GM12878 (cell line): Measurements from ENCODE around the gene LCLAT1. TPM values are rescaled to one million over a fixed set of nuclear protein-coding genes. Genes with fewer than 3 reads are reported as not detected.

ENCODE experiments used
- ATAC-seq: fragments of 200-7000 bp; cut with Tn5 transposase; 3 replicates; pipeline ENCODE4 v1.9.1; 2020; ENCODE audit warnings: mild to moderate bottlenecking, moderate library complexity
- BruUV-seq: library from RNA; stranded (reverse); fragments of 400-500 nt; replicated peaks from 2 replicates; lab custom pipeline; 2021; lab: Mats Ljungman, UMichigan
- CTCF ChIA-PET: fragments of 300-600 bp; sonication (Branson Sonifier 250); formaldehyde crosslinking; extraction: SDS; loops from one replicate; lab custom pipeline; 2021; ENCODE audit warnings: inconsistent platforms; lab: Yijun Ruan, JAX
- POLR2A ChIA-PET: fragments of 350-600 bp; formaldehyde crosslinking; extraction: SDS; loops from one replicate; lab custom pipeline; 2021; ENCODE audit warnings: inconsistent platforms; lab: Charles Lee
- RAD21 ChIA-PET: fragments of 300-600 bp; sonication (Branson Sonifier 250); formaldehyde crosslinking; loops from one replicate; lab custom pipeline; 2023; ENCODE audit warnings: antibody characterized with exemption; ENCODE audit not compliant: unreplicated experiment; lab: Charles Lee
- SMC1A ChIA-PET: fragments of 300-600 bp; sonication (Branson Sonifier 250); formaldehyde crosslinking; loops from one replicate; lab custom pipeline; 2023; ENCODE audit not compliant: unreplicated experiment, uncharacterized antibody; lab: Charles Lee
- DNase-seq: peaks from one replicate; pipeline ENCODE4 v3.0.0-alpha.2; 2011; ENCODE audit warnings: low read depth, low spot score
- FAIRE-seq: peaks from 3 replicates; lab custom pipeline; 2011; peaks lifted over from hg19 to GRCh38; lab: Jason Lieb, UNC
- H2AFZ ChIP-seq: 2 replicates; pipeline ENCODE4 v1.6.0; 2011; ENCODE audit warnings: low read depth, low read length, control low read depth; ENCODE audit not compliant: control insufficient read depth
- H3K27ac ChIP-seq: 2 replicates; pipeline ENCODE4 v1.5.1; 2011; ENCODE audit warnings: control low read depth; ENCODE audit not compliant: control insufficient read depth, insufficient read depth
- H3K27me3 ChIP-seq, 2 experiments: replicated peaks in 1 of 2; 2 replicates each; pipeline versions ENCODE4 v1.6.0 to v1.6.1; 2011; ENCODE audit warnings: low read length in 1 of 2; ENCODE audit not compliant: control insufficient read depth in 2 of 2, insufficient read depth in 2 of 2
- H3K36me3 ChIP-seq, 2 experiments: 2 replicates each; pipeline ENCODE4 v1.5.1; 2011; ENCODE audit warnings: low read length in 1 of 2; ENCODE audit not compliant: control insufficient read depth in 2 of 2, insufficient read depth in 2 of 2
- H3K4me1 ChIP-seq: 2 replicates; pipeline ENCODE4 v1.6.1; 2011; ENCODE audit warnings: mild to moderate bottlenecking, low read length, moderate library complexity, mixed read lengths; ENCODE audit not compliant: control insufficient read depth, insufficient read depth
- H3K4me2 ChIP-seq: 2 replicates; pipeline ENCODE4 v1.6.0; 2011; ENCODE audit warnings: control low read depth; ENCODE audit not compliant: control insufficient read depth, insufficient read depth
- H3K4me3 ChIP-seq: fragments of 200-600 bp; sonication (generic); 2 replicates; pipeline ENCODE4 v1.5.1; 2016
- H3K79me2 ChIP-seq: 2 replicates; pipeline ENCODE4 v1.6.0; 2011; ENCODE audit warnings: low read length; ENCODE audit not compliant: control insufficient read depth, insufficient read depth
- H3K9ac ChIP-seq: 2 replicates; pipeline ENCODE4 v1.8.0; 2011; ENCODE audit warnings: low read length, control low read depth, mixed read lengths; ENCODE audit not compliant: control insufficient read depth, insufficient read depth
- H3K9me3 ChIP-seq: replicated peaks from 3 replicates; pipeline ENCODE4 v1.5.1; 2011; ENCODE audit warnings: mild to moderate bottlenecking, low read length; ENCODE audit not compliant: control insufficient read depth, insufficient read depth
- H4K20me1 ChIP-seq: 2 replicates; pipeline ENCODE4 v1.6.0; 2011; ENCODE audit not compliant: control insufficient read depth, insufficient read depth
- MEF2B ChIP-seq: fragments of 450-650 bp; IDR thresholded peaks from 2 replicates; pipeline ENCODE4 v1.6.1; 2018; ENCODE audit warnings: mild to moderate bottlenecking, moderate library complexity; ENCODE audit not compliant: partially characterized antibody, poor library complexity, severe bottlenecking
- NFIC ChIP-seq: IDR thresholded peaks from 2 replicates; pipeline ENCODE4 v1.6.1; 2012; ENCODE audit warnings: low read depth, mild to moderate bottlenecking, inconsistent platforms, low read length, moderate library complexity
- RBBP5 ChIP-seq: fragments of 200-600 bp; sonication (generic); conservative IDR thresholded peaks from 2 replicates; pipeline ENCODE4 v1.6.1; 2016
- ZBED1 ChIP-seq: IDR thresholded peaks from 2 replicates; pipeline ENCODE4 v1.6.1; 2016; ENCODE audit warnings: borderline replicate concordance
- ZNF384 ChIP-seq: IDR thresholded peaks from 2 replicates; pipeline ENCODE4 v1.6.1; 2012; ENCODE audit warnings: low read depth, mild to moderate bottlenecking, low read length, improper control_type of control experiment, borderline replicate concordance
- WGBS: methylation state at CpG from one replicate; pipeline ENCODE4 v1.1.6; 2016; ENCODE audit warnings: low lambda C conversion rate; ENCODE audit not compliant: insufficient replicate concordance, insufficient coverage; ENCODE audit errors: missing lambda C conversion rate; 5-methylcytosine and 5-hydroxymethylcytosine counted together
- in situ Hi-C: fragments of 300-500 bp; cut with MboI; formaldehyde crosslinking; loops from 9 replicates; pipeline ENCODE4 v1.14.3; 2018; ENCODE audit warnings: mixed read lengths
- intact Hi-C: fragments of 100-400 bp; cut with micrococcal nuclease; formaldehyde crosslinking; loops from one replicate; pipeline ENCODE4 v1.14.2; 2022; ENCODE audit not compliant: unreplicated experiment
- polyA plus RNA-seq, 11 experiments: library from polyadenylated mRNA; depleted of rRNA in 4 of 11; unstranded in 6 of 11; stranded (reverse) in 5 of 11; fragments of >200 nt; fragmentation: Nextera tagmentation in 4 of 11; fragmentation: Illumina TruSeq in 1 of 11; extraction: Ambion mirVana in 4 of 11; extraction: Trizol in 1 of 11; gene quantifications; 1 replicate in 1 of 11; 2 replicates in 10 of 11; pipeline versions ENCODE4 v1.2.1 to v1.2.3, GENCODE V29; 2011 to 2016; ENCODE audit warnings: inconsistent platforms in 2 of 11, missing spikeins in 2 of 11, low read depth in 1 of 11
- total RNA-seq, 4 experiments: library from RNA; depleted of rRNA in 3 of 4; stranded (reverse); fragments of >200 nt in 3 of 4; fragmentation: Illumina TruSeq in 1 of 4; extraction: Trizol in 1 of 4; gene quantifications; 2 replicates each; pipeline versions ENCODE4 v1.2.1 to v1.2.3, GENCODE V29; 2013 to 2021

The LCLAT1 gene
- total and polyA plus RNA-seq, 10 of the 15 experiments (the other 5 are each of a cell fraction or from before 2014, with no cell fraction given): 8.1 to 33.0 (median 15.9) TPM

GRCh38 chr2:30421604-30422443, 25.2 kb upstream of the LCLAT1 start:
- ChIA-PET SMC1A (interaction anchor here (0.5 to 11.3 kb wide), 40 partner anchors 9 to 484 kb away, joined by 3 to 96 read pairs (median 4); partner anchors contain the start of gene LCLAT1), CTCF (interaction anchor here (0.6 to 3.2 kb wide), 17 partner anchors 10 to 289 kb away, joined by 3 to 17 read pairs (median 4); no protein-coding TSS in a partner anchor), POLR2A (interaction anchor here (0.6 to 3.5 kb wide), 9 partner anchors 9 to 220 kb away, joined by 3 to 20 read pairs (median 3); no protein-coding TSS in a partner anchor)
- peaks cover 25% of the 10 kb centered on the region for H3K4me1 ChIP-seq
- H4K20me1 ChIP-seq: no peaks in the 10 kb centered on the region
- H2AFZ ChIP-seq: peak overlapping the region; percentile 31
- DNase-seq: peak; percentile 28
- 0 out of 2 replicates have a peak overlapping the region, but pooled peaks have one; percentile 17 for H3K4me3 ChIP-seq
- 0 out of 2 replicates have a peak, but pooled peaks have one; percentile 12 for TF ChIP-seq ZBED1
- TF ChIP-seq NFIC: peak; percentile 39; the same call in 1 of the 2 replicates
- peak; percentile 81 for TF ChIP-seq ZNF384
- TF ChIP-seq RBBP5: no peak
- peak; percentile 78 for TF ChIP-seq MEF2B
- TF ChIP-seq, all 136 proteins: peak for 4
- RAD21 ChIA-PET: interaction anchor here (0.7 to 3.3 kb wide), 28 partner anchors 10 to 290 kb away, joined by 3 to 22 read pairs (median 5); partner anchors contain the start of genes LBH and LCLAT1
- 0 out of 2 replicates have a peak overlapping the region, but pooled peaks have one; percentile 9 for H3K9ac ChIP-seq
- no peaks in the 10 kb centered on the region for H3K79me2 ChIP-seq
- H3K36me3 ChIP-seq: no peaks in the 10 kb centered on the region
- no peaks in the 10 kb centered on the region for H3K9me3 ChIP-seq
- no TSS peak for BruUV-seq
- in situ Hi-C loops: no loop called here
- H3K27ac ChIP-seq: peak overlapping the region; percentile 6; the same call in 1 of the 2 replicates
- intact Hi-C loops: loop anchor here (5.0 to 10.0 kb wide), 2 partner anchors 85 to 283 kb away; no protein-coding TSS in a partner anchor
- FAIRE-seq (no peak), ATAC-seq (peak; percentile 77)
- peak overlapping the region; percentile 36 for H3K4me2 ChIP-seq
- 19% methylated on average over 11 of the region's 11 CpGs for WGBS
- H3K27me3 ChIP-seq: no peaks in the 10 kb centered on the region
